Measurements from ENCODE around the gene MKX. TPM values are rescaled to one million over a fixed set of nuclear protein-coding genes. Genes with fewer than 3 reads are reported as not detected.

MKX gene
- total RNA-seq (2014; rRNA removed; shearing (Covaris generic)), result 0.10 TPM in 1 of 2 replicates, not detected in the other
- 0.26 and 0.30 TPM in 2 replicates for polyA plus RNA-seq (2015; cell fraction: cytosol; rRNA removed)
- polyA plus RNA-seq (2015; cell fraction: nucleus; rRNA removed), result 0.11 TPM in 2 replicates

GRCh38 chr10:27745732-27746396 is at the start of gene MKX:
TSS of gene MKX (minus strand) at chr10:27745819. CDS start at chr10:27743415, 2,404 bp downstream.
- no peak for DNase-seq (ENCODE audit: low read depth)

GRCh38 chr10:27794157-27794556 is 48.5 kb upstream of the MKX start:
- peak; percentile 18 for DNase-seq (ENCODE audit: low read depth)

- DNase-seq (ENCODE audit: low read depth), result no peak
Observed at GRCh38 chr10:27792216-27792615, 46.6 kb upstream of the MKX start.

GRCh38 chr10:27784272-27784671 is 38.7 kb upstream of the MKX start:
- no peak for DNase-seq (ENCODE audit: low read depth)

- DNase-seq (ENCODE audit: low read depth), result peak; percentile 75
Observed at GRCh38 chr10:27783660-27784059, 38.0 kb upstream of the MKX start.

GRCh38 chr10:27779462-27780015 is 33.9 kb upstream of the MKX start:
- DNase-seq (ENCODE audit: low read depth), result no peak

- DNase-seq (ENCODE audit: low read depth), result no peak
Observed at GRCh38 chr10:27774831-27775230, 29.2 kb upstream of the MKX start.

GRCh38 chr10:27771231-27771630 is 25.6 kb upstream of the MKX start:
- DNase-seq (ENCODE audit: low read depth), result no peak

- no peak for DNase-seq (ENCODE audit: low read depth)
Observed at GRCh38 chr10:27770181-27770580, 24.6 kb upstream of the MKX start.

- no peak for DNase-seq (ENCODE audit: low read depth)
Observed at GRCh38 chr10:27760867-27761266, 15.2 kb upstream of the MKX start.

- no peak for DNase-seq (ENCODE audit: low read depth)
Observed at GRCh38 chr10:27759483-27760272, 14.1 kb upstream of the MKX start.

- DNase-seq (ENCODE audit: low read depth), result no peak
Observed at GRCh38 chr10:27752673-27753237, 7.1 kb upstream of the MKX start.

GRCh38 chr10:27748601-27749000 is 3.0 kb upstream of the MKX start:
- no peak for DNase-seq (ENCODE audit: low read depth)

GRCh38 chr10:27747096-27747451 is 1.5 kb upstream of the MKX start:
- no peak for DNase-seq (ENCODE audit: low read depth)

- no peak for DNase-seq (ENCODE audit: low read depth)
Observed at GRCh38 chr10:27746397-27747095, 927 bp upstream of the MKX start.

GRCh38 chr10:27744802-27745731 is 552 bp downstream of the MKX start:
- no peak for DNase-seq (ENCODE audit: low read depth)

- DNase-seq (ENCODE audit: low read depth), result no peak
Observed at GRCh38 chr10:27743877-27744801, 1.5 kb downstream of the MKX start.

GRCh38 chr10:27743012-27743876 is 2.4 kb downstream of the MKX start:
- DNase-seq (ENCODE audit: low read depth), result no peak

All from HT1080 (cell line).